ENCODE data around the gene SLX9. TPM values are rescaled to one million over a fixed set of nuclear protein-coding genes. Genes with fewer than 3 reads are reported as not detected.

SLX9 gene
- total and polyA plus RNA-seq, 2 experiments from 2014 or later, result 24.7 to 31.2 TPM

GRCh38 chr21:44938772-44939531 is 877 bp upstream of the SLX9 start:
- no peak overlapping the region for H3K27ac ChIP-seq
- no peak for DNase-seq (ENCODE audit: low read depth in 1 of 2, low spot score in 1 of 2)
- peak overlapping the region; percentile 55 for H3K4me3 ChIP-seq
- H3K36me3 ChIP-seq, result peaks cover 3% of the 10 kb centered on the region
- TF ChIP-seq CTCF (IDR thresholded peaks at IDR 0.05; ENCODE audit: low read depth, low read length), result no peak
- H3K9me3 ChIP-seq (ENCODE audit: low read depth), result no peaks in the 10 kb centered on the region
- H3K27me3 ChIP-seq, result peaks cover 8% of the 10 kb centered on the region
- H3K4me1 ChIP-seq (ENCODE audit: low read depth), result peaks cover 9% of the 10 kb centered on the region

- TF ChIP-seq CTCF (IDR thresholded peaks at IDR 0.05; ENCODE audit: low read depth, low read length), result no peak
- Histone ChIP-seq H3K4me1 (ENCODE audit: low read depth) (peaks cover 9% of the 10 kb centered on the region), H3K27ac (peak overlapping the region; percentile 9), H3K4me3 (peak overlapping the region; percentile 55), H3K27me3 (no peaks in the 10 kb centered on the region), H3K36me3 (peaks cover 6% of the 10 kb centered on the region), H3K9me3 (ENCODE audit: low read depth) (no peaks in the 10 kb centered on the region)
- DNase-seq (ENCODE audit: low read depth in 1 of 2, low spot score in 1 of 2), result peak in 1 of 2 donors; percentile 46
These were observed 345 bp downstream of the SLX9 start for GRCh38 chr21:44940116-44940631.

GRCh38 chr21:44941567-44941966 is 1.7 kb downstream of the SLX9 start:
- H3K4me3 ChIP-seq, result no peak overlapping the region
- peaks cover 9% of the 10 kb centered on the region for H3K4me1 ChIP-seq (ENCODE audit: low read depth)
- no peaks in the 10 kb centered on the region for H3K9me3 ChIP-seq (ENCODE audit: low read depth)
- no peak for DNase-seq (ENCODE audit: low read depth in 1 of 2, low spot score in 1 of 2)
- no peak for TF ChIP-seq CTCF (IDR thresholded peaks at IDR 0.05; ENCODE audit: low read depth, low read length)
- H3K36me3 ChIP-seq, result peaks cover 6% of the 10 kb centered on the region
- H3K27ac ChIP-seq, result no peak overlapping the region
- H3K27me3 ChIP-seq, result no peaks in the 10 kb centered on the region

GRCh38 chr21:44942566-44942965 is 2.7 kb downstream of the SLX9 start:
- Histone ChIP-seq H3K36me3 (peaks cover 6% of the 10 kb centered on the region), H3K27me3 (no peaks in the 10 kb centered on the region), H3K4me1 (ENCODE audit: low read depth) (peaks cover 9% of the 10 kb centered on the region), H3K9me3 (ENCODE audit: low read depth) (no peaks in the 10 kb centered on the region), H3K27ac (no peak overlapping the region), H3K4me3 (no peak overlapping the region)
- TF ChIP-seq CTCF (IDR thresholded peaks at IDR 0.05; ENCODE audit: low read depth, low read length), result no peak
- no peak for DNase-seq (ENCODE audit: low read depth in 1 of 2, low spot score in 1 of 2)

- Histone ChIP-seq H3K9me3 (ENCODE audit: low read depth) (no peaks in the 10 kb centered on the region), H3K27ac (no peak overlapping the region), H3K36me3 (peaks cover 6% of the 10 kb centered on the region), H3K27me3 (no peaks in the 10 kb centered on the region), H3K4me3 (no peak overlapping the region), H3K4me1 (ENCODE audit: low read depth) (peaks cover 9% of the 10 kb centered on the region)
- no peak for DNase-seq (ENCODE audit: low read depth in 1 of 2, low spot score in 1 of 2)
- TF ChIP-seq CTCF (IDR thresholded peaks at IDR 0.05; ENCODE audit: low read depth, low read length), result no peak
These were observed 3.3 kb downstream of the SLX9 start for GRCh38 chr21:44943005-44943685.

Data from cardiac muscle cell (in vitro differentiated cells and primary cell).